PFSK-1 (cell line): Measurements from ENCODE around the gene C1RL.

Experiments
- FOXP2 ChIP-seq: optimal IDR thresholded peaks from 2 replicates; pipeline ENCODE3; 2011; ENCODE audit warnings: borderline replicate concordance, control low read depth, inconsistent platforms; ENCODE audit not compliant: insufficient read depth; ENCODE audit errors: extremely low read length, extremely low read depth
- POLR2AphosphoS5 ChIP-seq: IDR thresholded peaks from 2 replicates; pipeline ENCODE4 v1.6.1; 2012; ENCODE audit warnings: low read depth, mild to moderate bottlenecking, control low read depth, low read length, moderate library complexity
- SIN3A ChIP-seq: IDR thresholded peaks from 2 replicates; pipeline ENCODE4 v1.6.1; 2012; ENCODE audit warnings: mild to moderate bottlenecking, low read length, moderate library complexity, borderline replicate concordance; ENCODE audit not compliant: insufficient read depth
- TAF1 ChIP-seq: IDR thresholded peaks from 2 replicates; pipeline ENCODE4 v1.6.1; 2012; ENCODE audit warnings: low read length, control low read depth, borderline replicate concordance; ENCODE audit not compliant: insufficient read depth
- TF ChIP-seq, protein P1 (sequence below), 2 experiments: IDR thresholded peaks; 2 replicates each; pipeline versions ENCODE4 v1.6.1 to v1.8.0; 2011 to 2012; ENCODE audit warnings: low read depth in 2 of 2, low read length in 2 of 2, control low read depth in 1 of 2, inconsistent platforms in 1 of 2, mild to moderate bottlenecking in 1 of 2, moderate library complexity in 1 of 2; ENCODE audit not compliant: insufficient read depth in 1 of 2

Gene C1RL

DNA sequence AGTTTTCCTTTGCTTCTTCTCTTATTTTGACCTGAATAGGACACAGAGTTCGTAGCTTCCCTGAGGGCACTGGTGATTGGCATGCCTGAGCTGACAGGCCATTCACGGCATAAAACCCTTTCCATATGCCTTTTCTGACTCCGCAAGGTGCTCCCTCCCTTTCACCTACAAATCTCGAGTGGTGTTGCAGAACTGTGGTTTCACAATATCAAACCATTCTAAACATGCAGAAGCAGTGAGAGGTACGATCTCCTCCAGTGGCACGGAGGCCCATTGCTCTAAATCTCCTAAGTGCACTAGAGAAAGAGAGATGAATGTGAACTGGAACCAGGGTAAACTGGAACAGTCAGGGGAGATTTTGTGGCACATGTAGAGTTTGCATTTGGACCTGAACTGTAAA lies 45.0 kb upstream of the C1RL start:
- TF ChIP-seq POLR2AphosphoS5 = no peak
- TF ChIP-seq SIN3A = no peak
- TF ChIP-seq, protein P1, sequence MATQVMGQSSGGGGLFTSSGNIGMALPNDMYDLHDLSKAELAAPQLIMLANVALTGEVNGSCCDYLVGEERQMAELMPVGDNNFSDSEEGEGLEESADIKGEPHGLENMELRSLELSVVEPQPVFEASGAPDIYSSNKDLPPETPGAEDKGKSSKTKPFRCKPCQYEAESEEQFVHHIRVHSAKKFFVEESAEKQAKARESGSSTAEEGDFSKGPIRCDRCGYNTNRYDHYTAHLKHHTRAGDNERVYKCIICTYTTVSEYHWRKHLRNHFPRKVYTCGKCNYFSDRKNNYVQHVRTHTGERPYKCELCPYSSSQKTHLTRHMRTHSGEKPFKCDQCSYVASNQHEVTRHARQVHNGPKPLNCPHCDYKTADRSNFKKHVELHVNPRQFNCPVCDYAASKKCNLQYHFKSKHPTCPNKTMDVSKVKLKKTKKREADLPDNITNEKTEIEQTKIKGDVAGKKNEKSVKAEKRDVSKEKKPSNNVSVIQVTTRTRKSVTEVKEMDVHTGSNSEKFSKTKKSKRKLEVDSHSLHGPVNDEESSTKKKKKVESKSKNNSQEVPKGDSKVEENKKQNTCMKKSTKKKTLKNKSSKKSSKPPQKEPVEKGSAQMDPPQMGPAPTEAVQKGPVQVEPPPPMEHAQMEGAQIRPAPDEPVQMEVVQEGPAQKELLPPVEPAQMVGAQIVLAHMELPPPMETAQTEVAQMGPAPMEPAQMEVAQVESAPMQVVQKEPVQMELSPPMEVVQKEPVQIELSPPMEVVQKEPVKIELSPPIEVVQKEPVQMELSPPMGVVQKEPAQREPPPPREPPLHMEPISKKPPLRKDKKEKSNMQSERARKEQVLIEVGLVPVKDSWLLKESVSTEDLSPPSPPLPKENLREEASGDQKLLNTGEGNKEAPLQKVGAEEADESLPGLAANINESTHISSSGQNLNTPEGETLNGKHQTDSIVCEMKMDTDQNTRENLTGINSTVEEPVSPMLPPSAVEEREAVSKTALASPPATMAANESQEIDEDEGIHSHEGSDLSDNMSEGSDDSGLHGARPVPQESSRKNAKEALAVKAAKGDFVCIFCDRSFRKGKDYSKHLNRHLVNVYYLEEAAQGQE (IDR thresholded peaks at IDR 0.05; ENCODE audit: insufficient read depth in 1 of 2, low read depth in 2 of 2, low read length in 2 of 2) = no peak
- no peak for TF ChIP-seq TAF1
- no peak for TF ChIP-seq FOXP2

DNA sequence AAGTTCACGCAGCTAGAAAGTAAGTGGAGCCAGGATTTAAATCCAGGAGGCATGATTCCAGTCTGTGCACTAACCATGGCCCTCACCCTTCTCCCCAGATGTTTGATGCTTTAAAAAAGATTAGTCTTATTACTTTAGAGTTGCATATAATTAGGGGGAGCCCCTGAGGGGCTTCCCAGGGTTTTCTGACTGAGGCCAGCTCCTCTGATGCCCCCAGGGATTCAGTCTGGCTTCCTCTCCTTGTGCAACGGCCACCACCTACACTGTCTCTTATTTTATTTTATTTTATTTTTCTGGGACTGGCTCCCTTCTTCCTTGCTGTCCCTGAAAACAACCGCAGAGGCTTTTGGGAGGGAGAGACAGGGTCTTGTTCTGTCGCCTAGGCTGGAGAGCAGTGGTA lies 43.8 kb upstream of the C1RL start:
- TF ChIP-seq, protein P1 (IDR thresholded peaks at IDR 0.05; ENCODE audit: insufficient read depth in 1 of 2, low read depth in 2 of 2, low read length in 2 of 2) = no peak
- no peak for TF ChIP-seq FOXP2
- no peak for TF ChIP-seq POLR2AphosphoS5
- no peak for TF ChIP-seq SIN3A
- TF ChIP-seq TAF1 = no peak

DNA sequence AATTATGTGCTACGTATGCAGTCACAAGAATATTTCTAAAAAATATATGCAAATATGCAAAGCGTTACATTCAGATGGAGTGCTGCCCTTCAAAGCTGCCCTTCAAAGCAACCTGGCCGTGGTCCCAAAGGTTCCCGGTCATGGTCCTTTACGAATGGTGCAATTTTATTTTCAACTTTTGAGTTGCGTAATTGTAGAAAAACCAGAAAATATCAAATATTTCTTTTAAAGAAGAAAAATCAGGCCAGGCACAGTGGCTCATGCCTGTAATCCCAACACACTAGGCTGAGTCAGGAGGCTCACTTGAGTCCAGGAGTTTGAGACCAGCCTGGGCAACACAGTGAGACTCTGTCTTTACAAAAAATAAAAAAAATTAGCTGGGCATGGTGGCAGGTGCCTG lies 42.5 kb upstream of the C1RL start:
- TF ChIP-seq TAF1 (no peak), FOXP2 (no peak), POLR2AphosphoS5 (no peak), SIN3A (no peak)
- TF ChIP-seq, protein P1 (IDR thresholded peaks at IDR 0.05; ENCODE audit: insufficient read depth in 1 of 2, low read depth in 2 of 2, low read length in 2 of 2) = no peak

DNA sequence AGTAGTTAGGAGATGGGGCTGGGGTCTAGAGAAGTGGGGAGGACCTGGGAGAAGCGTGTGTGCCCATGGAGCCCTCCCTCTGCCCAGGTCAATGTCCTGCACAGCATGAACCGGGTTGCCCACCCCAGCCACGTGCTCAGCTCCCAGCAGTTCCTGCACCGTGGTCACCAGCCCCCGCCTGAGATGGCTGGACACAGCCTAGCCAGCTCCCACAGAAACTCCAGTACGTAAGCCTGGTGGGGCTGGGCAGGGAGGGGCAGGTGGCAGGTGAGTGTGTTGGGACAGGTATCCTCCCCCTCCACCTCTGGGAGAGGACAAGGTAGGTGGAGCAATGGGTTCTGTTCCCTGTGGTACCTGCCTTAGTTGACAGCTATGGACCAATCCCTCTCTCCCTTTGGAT lies 41.8 kb upstream of the C1RL start:
- TF ChIP-seq, protein P1 (IDR thresholded peaks at IDR 0.05; ENCODE audit: insufficient read depth in 1 of 2, low read depth in 2 of 2, low read length in 2 of 2) = no peak
- no peak for TF ChIP-seq SIN3A
- no peak for TF ChIP-seq TAF1
- no peak for TF ChIP-seq FOXP2
- no peak for TF ChIP-seq POLR2AphosphoS5

DNA sequence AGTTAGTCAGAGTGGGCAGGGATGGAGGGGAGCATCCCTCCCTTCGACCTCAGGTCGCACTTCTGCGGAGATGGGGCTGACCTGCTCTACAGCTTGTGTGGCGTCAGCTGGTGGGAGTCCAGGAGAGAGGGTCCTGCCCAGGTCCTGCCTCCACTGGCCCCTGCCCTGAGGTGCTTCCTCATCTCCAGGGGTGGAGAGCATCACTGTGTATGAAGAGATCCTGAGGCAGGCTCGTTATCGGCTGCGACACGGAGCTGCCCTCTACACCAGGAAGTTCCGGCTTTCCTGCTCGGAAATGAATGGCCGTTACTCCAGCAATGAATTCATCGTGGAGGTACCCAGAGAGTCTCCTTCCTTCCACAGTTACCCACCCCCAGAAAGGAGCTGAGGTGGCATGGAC lies 41.3 kb upstream of the C1RL start:
- TF ChIP-seq, protein P1 (IDR thresholded peaks at IDR 0.05; ENCODE audit: insufficient read depth in 1 of 2, low read depth in 2 of 2, low read length in 2 of 2) = no peak
- TF ChIP-seq FOXP2 = no peak
